Raji (cell line): ENCODE measurements around the gene CDH16.

Source experiments
- POLR2A ChIP-seq: IDR thresholded peaks from 2 replicates; pipeline ENCODE4 v1.6.1; 2011; ENCODE audit warnings: low read depth, low read length, control low read depth; ENCODE audit not compliant: insufficient read depth

The CDH16 gene

DNA sequence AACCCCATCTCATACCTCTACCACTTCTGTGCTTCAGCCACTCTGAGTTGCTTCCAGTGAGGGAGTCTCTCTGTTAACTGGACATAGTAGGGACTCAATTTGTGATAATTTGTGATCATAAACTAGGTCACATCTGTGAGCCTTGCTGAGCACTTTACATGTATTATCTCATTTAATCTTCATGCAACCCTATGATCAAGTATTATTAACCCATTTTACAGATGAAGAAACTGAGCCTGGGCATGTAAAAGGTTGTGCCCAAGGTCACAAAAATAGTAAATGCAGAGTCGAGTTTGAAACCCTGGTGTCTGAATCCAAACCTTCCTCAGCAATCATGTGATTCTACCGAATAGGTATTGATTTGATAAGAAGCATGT, 19.8 kb downstream of the CDH16 start:
- no peak for TF ChIP-seq POLR2A

DNA sequence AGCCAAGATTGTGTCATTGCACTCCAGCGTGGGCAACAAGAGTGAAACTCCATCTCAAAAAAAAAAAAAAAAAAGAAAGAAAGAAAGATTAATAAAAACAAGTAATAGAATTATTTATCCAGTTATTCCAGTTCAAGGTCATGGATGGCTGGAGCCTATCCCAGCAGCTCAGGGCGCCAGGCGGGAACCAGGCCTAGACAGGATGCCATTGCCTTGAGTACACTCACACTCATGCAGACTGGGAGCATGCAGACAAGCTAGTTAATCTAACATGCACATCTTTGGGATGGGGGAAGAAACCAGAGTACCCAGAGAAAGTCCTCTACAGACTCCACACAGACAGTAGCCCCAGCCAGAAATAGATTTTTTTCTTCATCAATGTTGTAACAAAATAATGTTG, 20.5 kb downstream of the CDH16 start:
- TF ChIP-seq POLR2A, result no peak

DNA sequence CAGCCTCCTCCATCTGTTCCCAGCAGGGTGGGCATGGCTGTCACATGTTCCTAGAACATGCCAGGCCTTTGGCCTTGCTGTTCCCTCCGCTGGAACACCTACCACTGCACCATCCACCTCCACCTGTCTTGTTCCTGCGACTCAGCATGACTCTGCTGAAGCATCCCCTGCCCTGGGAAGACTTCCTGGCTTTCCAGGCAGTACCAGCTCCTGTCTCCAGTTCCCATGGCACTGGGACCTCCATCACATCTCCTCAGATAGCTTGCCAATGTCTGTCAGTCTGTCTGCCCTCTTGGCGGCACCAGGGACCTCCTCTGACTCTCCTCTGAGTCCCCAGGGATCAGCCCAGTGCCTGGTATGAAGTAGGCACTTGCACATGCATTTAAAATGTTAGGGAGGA, 22.7 kb downstream of the CDH16 start:
- TF ChIP-seq POLR2A, result no peak

GRCh38 chr16:66895689-66895979, 23.1 kb downstream of the CDH16 start:
- no peak for TF ChIP-seq POLR2A

DNA sequence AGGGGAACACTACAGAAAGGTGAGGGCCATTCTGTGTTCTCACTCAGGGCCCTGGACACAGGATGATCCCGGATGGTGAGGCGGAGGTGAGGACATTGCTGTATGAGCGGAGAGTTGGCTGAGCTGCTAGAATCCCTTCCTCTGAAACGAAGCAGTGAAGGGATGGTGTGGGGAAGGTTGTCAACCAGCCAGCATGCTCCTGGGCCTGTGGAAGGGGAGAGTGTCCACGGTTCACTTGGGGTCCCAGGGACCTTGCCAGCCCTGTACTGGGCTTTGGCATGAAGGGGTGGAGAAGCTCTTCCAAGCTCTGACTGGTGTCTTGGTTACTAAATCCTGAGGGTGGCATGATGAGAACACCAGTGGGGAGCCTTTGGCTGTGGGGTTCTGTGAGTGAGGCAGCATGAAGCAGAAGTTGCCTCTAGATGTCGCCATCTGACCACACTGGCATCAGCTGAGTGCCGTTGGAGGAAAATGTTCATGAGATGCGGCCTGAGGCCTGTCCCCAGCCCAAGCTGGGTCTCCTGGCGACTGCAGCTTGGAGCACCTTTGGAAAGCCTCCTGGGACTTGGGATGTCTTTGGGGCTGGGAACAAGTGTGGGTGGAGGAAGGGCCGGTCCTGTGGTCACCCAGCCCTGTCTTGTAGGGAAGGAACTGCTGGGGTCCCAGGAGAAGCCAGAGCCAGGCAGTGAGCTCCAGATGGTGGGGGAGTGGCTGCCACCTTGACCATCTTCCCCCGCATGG, 23.6 kb downstream of the CDH16 start:
- no peak for TF ChIP-seq POLR2A

- no peak for TF ChIP-seq POLR2A
Observed at GRCh38 chr16:66894055-66894454, 24.6 kb downstream of the CDH16 start.

GRCh38 chr16:66891797-66892196, 26.9 kb downstream of the CDH16 start:
- TF ChIP-seq POLR2A, result no peak

DNA sequence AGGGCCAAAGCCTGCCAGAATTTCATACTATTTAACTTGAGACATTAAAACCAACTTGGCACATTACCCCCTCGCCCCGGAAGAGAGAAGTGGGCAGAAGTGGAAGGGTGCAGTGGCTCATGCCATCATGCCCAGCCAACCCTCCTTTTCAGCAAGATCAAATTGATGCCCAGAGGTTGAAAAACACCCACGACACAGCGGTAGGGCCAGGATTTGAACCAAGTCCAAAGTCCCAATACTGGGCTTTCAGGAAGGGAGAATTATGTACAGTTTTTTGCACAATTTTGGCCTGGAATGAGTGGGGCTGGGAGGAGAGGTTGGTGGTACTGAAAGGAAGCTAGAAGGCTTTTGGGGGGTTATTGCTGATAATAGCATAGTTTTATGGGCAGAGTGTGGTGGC, 27.3 kb downstream of the CDH16 start:
- TF ChIP-seq POLR2A, result no peak

GRCh38 chr16:66890799-66891198, 27.9 kb downstream of the CDH16 start:
- no peak for TF ChIP-seq POLR2A

DNA sequence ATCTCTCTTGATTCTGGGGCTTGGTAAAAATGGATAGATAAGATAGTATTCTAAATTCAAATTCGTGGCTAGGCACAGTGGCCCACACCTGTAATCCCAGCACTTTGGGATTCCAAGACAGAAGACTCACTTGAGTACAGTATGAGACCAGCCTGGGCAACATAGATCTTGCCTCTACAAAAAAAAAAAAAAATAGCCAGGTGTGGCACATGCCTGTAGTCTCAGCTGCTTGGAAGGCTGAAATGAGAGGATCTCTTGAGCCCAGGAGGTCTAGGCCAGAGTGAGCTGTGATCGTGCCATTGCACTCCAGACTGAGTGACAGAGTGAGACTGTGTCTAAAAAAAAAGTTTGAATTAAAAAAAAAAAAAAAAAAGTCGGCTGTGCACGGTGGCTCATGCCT, 29.1 kb downstream of the CDH16 start:
- TF ChIP-seq POLR2A, result no peak

DNA sequence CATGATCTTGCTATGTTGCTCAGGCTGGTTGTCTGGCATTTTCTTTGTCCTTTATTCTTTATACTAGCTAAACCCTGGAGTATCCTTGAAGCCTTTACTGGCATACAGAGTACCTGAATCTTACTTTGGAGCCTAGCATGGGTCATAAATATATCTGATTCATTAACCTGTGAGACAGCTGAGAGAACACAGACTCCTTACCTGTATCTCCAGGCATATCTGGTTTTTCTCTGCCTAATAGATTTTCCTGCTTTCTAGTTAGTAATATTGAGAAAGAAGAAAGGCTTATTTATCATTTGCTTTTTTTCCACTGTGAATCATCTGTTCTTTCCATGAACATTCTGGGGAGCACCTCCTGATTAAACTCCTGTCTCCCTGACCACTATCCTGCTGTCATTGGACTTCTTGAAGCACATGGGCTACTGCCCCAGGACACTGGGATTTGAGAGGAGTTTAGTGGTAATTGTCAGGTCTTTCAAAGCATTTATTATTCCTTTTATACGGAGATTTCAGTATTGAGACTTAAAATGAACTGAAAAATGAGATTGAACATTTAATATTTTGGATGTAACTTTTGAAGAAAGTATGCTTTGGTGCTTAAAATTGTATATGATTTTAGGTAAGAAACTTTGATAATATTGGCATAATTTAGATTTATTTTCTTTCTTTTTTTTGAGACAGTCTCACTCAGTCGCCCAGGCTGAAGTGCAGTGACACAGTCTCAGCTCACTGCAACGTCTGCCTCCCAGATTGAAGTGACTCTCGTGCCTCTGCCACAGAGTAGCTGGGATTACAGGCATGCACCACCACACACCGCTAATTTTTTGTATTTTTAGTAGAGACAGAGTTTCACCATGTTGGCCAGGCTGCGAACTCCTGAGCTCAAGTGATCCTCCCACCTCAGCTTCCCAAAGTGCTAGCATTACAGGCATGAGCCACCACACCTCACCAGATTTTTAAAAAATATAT, 29.8 kb downstream of the CDH16 start:
- no peak for TF ChIP-seq POLR2A

- TF ChIP-seq POLR2A, result no peak
Observed at GRCh38 chr16:66886914-66887313, 31.8 kb downstream of the CDH16 start.

DNA sequence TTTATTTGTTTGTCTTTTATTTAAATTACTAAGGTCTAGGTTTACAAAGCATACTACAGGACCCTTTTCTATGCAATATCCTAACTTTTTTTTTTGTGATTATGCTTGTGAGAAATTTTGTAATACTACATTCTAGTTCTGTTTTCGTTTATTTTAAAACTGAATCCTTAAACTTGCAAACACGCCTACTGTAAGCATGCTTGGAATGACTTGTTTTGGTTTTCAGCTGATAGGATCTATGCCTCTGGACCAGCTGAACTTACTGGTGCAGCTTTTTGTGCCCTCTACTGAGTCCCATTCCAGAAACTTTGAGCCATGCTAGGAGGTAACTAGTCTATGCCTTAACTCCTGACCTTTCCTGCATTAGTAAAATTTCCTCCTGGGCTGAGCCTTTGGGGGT, 32.4 kb downstream of the CDH16 start:
- no peak for TF ChIP-seq POLR2A

GRCh38 chr16:66885491-66885890, 33.2 kb downstream of the CDH16 start:
- TF ChIP-seq POLR2A, result no peak

- no peak for TF ChIP-seq POLR2A
Observed at GRCh38 chr16:66882702-66883101, 36.0 kb downstream of the CDH16 start.

GRCh38 chr16:66881964-66882508, 36.6 kb downstream of the CDH16 start:
- no peak for TF ChIP-seq POLR2A
